WTC11 (cell line): ENCODE results near the gene FOXC2. TPM values are rescaled to one million over a fixed set of nuclear protein-coding genes. Genes with fewer than 3 reads are reported as not detected.

Source experiments
- ATAC-seq: fragments of 200-7000 bp; cut with Tn5 transposase; 2 replicates; pipeline ENCODE4 v1.10.0; 2021; ENCODE audit warnings: mild to moderate bottlenecking, moderate library complexity
- CTCF ChIA-PET: fragments of 300-600 bp; sonication (Branson Sonifier 250); formaldehyde crosslinking; loops from one replicate; lab custom pipeline; 2021; ENCODE audit warnings: antibody characterized with exemption; lab: Charles Lee
- POLR2A ChIA-PET: fragments of 350-600 bp; sonication (Branson Sonifier 250); formaldehyde crosslinking; loops from one replicate; lab custom pipeline; 2021; ENCODE audit warnings: antibody characterized with exemption; lab: Charles Lee
- DNase-seq: peaks from one replicate; pipeline ENCODE4 v3.0.0; 2021; ENCODE audit warnings: low spot score
- H3K27ac Mint-ChIP-seq: 2 replicates; pipeline ENCODE4 v1.8.0; 2021; ENCODE audit warnings: mixed read lengths
- H3K27me3 Mint-ChIP-seq: 2 replicates; pipeline ENCODE4 v1.8.0; 2021; ENCODE audit warnings: low read depth, mild to moderate bottlenecking, moderate library complexity, mixed read lengths
- H3K36me3 Mint-ChIP-seq: 2 replicates; pipeline ENCODE4 v1.8.0; 2021; ENCODE audit warnings: mixed read lengths
- H3K4me1 Mint-ChIP-seq: 2 replicates; pipeline ENCODE4 v1.8.0; 2022; ENCODE audit warnings: mixed read lengths
- H3K4me3 Mint-ChIP-seq: 2 replicates; pipeline ENCODE4 v1.8.0; 2021; ENCODE audit warnings: mild to moderate bottlenecking, moderate library complexity, mixed read lengths
- H3K9me3 Mint-ChIP-seq: 2 replicates; pipeline ENCODE4 v1.8.0; 2021; ENCODE audit warnings: mixed read lengths
- MYBL2 ChIP-seq: sonication (generic); formaldehyde crosslinking; IDR thresholded peaks from 2 replicates; pipeline ENCODE4 v1.8.1; 2023; ENCODE audit warnings: mild to moderate bottlenecking, moderate library complexity, missing genetic modification reagents
- NR1H2 ChIP-seq: sonication (generic); formaldehyde crosslinking; IDR thresholded peaks from 2 replicates; pipeline ENCODE4 v1.9.0; 2021; ENCODE audit warnings: mild to moderate bottlenecking, moderate library complexity, missing genetic modification reagents
- PREB ChIP-seq: sonication (generic); formaldehyde crosslinking; IDR thresholded peaks from 2 replicates; pipeline ENCODE4 v1.8.1; 2022; ENCODE audit warnings: mild to moderate bottlenecking, missing genetic modification reagents, moderate library complexity, borderline replicate concordance
- SMAD4 ChIP-seq: sonication (generic); formaldehyde crosslinking; IDR thresholded peaks from 2 replicates; pipeline ENCODE4 v1.8.0; 2022; ENCODE audit warnings: mild to moderate bottlenecking, missing genetic modification reagents
- ZNF121 ChIP-seq: sonication (generic); formaldehyde crosslinking; IDR thresholded peaks from 2 replicates; pipeline ENCODE4 v1.8.0; 2023; ENCODE audit warnings: missing genetic modification reagents
- ZNF425 ChIP-seq: fragments of 250-450 bp; sonication (Bioruptor Pico); conservative IDR thresholded peaks from 2 replicates; pipeline ENCODE4 v1.9.0; 2021; ENCODE audit warnings: mild to moderate bottlenecking
- total RNA-seq: library from RNA; stranded (reverse); gene quantifications from 3 replicates; pipeline ENCODE4 v1.2.3, GENCODE V29; 2021
- TF ChIP-seq, protein P1 (sequence below): fragments of 250-450 bp; sonication (Bioruptor Pico); IDR thresholded peaks from 2 replicates; pipeline ENCODE4 v1.9.0; 2021; ENCODE audit warnings: mild to moderate bottlenecking, borderline replicate concordance
- TF ChIP-seq, protein P2 (sequence below): sonication (generic); formaldehyde crosslinking; IDR thresholded peaks from 2 replicates; pipeline ENCODE4 v1.8.1; 2023; ENCODE audit warnings: mild to moderate bottlenecking, missing genetic modification reagents
- TF ChIP-seq, protein P3 (sequence below): fragments of 250-450 bp; sonication (Bioruptor Pico); IDR thresholded peaks from 2 replicates; pipeline ENCODE4 v1.9.0; 2021; ENCODE audit warnings: mild to moderate bottlenecking
- TF ChIP-seq, protein P4 (sequence below): sonication (generic); formaldehyde crosslinking; IDR thresholded peaks from 2 replicates; pipeline ENCODE4 v1.8.1; 2023; ENCODE audit warnings: mild to moderate bottlenecking, moderate library complexity, missing genetic modification reagents
- TF ChIP-seq, protein P5 (sequence below): sonication (generic); formaldehyde crosslinking; IDR thresholded peaks from 2 replicates; pipeline ENCODE4 v1.8.0; 2023; ENCODE audit warnings: missing genetic modification reagents

The FOXC2 gene
- total RNA-seq, 1 experiment from 2014 or later = 0.28 TPM

DNA sequence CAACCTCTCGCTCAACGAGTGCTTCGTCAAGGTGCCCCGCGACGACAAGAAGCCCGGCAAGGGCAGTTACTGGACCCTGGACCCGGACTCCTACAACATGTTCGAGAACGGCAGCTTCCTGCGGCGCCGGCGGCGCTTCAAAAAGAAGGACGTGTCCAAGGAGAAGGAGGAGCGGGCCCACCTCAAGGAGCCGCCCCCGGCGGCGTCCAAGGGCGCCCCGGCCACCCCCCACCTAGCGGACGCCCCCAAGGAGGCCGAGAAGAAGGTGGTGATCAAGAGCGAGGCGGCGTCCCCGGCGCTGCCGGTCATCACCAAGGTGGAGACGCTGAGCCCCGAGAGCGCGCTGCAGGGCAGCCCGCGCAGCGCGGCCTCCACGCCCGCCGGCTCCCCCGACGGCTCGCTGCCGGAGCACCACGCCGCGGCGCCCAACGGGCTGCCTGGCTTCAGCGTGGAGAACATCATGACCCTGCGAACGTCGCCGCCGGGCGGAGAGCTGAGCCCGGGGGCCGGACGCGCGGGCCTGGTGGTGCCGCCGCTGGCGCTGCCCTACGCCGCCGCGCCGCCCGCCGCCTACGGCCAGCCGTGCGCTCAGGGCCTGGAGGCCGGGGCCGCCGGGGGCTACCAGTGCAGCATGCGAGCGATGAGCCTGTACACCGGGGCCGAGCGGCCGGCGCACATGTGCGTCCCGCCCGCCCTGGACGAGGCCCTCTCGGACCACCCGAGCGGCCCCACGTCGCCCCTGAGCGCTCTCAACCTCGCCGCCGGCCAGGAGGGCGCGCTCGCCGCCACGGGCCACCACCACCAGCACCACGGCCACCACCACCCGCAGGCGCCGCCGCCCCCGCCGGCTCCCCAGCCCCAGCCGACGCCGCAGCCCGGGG is 1.3 kb downstream of the FOXC2 start (continued):
- TF ChIP-seq ZNF425 (CRISPR knock-in tag) (no peak), SMAD4 (no peak)
- TF ChIP-seq, protein P1, sequence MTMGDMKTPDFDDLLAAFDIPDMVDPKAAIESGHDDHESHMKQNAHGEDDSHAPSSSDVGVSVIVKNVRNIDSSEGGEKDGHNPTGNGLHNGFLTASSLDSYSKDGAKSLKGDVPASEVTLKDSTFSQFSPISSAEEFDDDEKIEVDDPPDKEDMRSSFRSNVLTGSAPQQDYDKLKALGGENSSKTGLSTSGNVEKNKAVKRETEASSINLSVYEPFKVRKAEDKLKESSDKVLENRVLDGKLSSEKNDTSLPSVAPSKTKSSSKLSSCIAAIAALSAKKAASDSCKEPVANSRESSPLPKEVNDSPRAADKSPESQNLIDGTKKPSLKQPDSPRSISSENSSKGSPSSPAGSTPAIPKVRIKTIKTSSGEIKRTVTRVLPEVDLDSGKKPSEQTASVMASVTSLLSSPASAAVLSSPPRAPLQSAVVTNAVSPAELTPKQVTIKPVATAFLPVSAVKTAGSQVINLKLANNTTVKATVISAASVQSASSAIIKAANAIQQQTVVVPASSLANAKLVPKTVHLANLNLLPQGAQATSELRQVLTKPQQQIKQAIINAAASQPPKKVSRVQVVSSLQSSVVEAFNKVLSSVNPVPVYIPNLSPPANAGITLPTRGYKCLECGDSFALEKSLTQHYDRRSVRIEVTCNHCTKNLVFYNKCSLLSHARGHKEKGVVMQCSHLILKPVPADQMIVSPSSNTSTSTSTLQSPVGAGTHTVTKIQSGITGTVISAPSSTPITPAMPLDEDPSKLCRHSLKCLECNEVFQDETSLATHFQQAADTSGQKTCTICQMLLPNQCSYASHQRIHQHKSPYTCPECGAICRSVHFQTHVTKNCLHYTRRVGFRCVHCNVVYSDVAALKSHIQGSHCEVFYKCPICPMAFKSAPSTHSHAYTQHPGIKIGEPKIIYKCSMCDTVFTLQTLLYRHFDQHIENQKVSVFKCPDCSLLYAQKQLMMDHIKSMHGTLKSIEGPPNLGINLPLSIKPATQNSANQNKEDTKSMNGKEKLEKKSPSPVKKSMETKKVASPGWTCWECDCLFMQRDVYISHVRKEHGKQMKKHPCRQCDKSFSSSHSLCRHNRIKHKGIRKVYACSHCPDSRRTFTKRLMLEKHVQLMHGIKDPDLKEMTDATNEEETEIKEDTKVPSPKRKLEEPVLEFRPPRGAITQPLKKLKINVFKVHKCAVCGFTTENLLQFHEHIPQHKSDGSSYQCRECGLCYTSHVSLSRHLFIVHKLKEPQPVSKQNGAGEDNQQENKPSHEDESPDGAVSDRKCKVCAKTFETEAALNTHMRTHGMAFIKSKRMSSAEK (CRISPR knock-in tag) = no peak
- TF ChIP-seq, protein P2, sequence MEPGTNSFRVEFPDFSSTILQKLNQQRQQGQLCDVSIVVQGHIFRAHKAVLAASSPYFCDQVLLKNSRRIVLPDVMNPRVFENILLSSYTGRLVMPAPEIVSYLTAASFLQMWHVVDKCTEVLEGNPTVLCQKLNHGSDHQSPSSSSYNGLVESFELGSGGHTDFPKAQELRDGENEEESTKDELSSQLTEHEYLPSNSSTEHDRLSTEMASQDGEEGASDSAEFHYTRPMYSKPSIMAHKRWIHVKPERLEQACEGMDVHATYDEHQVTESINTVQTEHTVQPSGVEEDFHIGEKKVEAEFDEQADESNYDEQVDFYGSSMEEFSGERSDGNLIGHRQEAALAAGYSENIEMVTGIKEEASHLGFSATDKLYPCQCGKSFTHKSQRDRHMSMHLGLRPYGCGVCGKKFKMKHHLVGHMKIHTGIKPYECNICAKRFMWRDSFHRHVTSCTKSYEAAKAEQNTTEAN = no peak

DNA sequence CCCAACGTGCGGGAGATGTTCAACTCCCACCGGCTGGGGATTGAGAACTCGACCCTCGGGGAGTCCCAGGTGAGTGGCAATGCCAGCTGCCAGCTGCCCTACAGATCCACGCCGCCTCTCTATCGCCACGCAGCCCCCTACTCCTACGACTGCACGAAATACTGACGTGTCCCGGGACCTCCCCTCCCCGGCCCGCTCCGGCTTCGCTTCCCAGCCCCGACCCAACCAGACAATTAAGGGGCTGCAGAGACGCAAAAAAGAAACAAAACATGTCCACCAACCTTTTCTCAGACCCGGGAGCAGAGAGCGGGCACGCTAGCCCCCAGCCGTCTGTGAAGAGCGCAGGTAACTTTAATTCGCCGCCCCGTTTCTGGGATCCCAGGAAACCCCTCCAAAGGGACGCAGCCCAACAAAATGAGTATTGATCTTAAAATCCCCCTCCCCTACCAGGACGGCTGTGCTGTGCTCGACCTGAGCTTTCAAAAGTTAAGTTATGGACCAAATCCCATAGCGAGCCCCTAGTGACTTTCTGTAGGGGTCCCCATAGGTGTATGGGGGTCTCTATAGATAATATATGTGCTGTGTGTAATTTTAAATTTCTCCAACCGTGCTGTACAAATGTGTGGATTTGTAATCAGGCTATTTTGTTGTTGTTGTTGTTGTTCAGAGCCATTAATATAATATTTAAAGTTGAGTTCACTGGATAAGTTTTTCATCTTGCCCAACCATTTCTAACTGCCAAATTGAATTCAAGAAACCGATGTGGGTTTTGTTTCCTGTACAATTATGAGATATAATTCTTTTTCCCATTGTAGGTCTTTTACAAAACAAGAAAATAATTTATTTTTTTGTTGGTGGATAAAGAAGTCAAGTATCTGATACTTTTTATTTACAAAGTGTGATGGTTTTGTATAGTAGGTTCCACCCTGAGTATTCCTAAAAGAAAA is 2.3 kb downstream of the FOXC2 start:
- Mint-ChIP-seq H3K36me3 (no peaks in the 10 kb centered on the region), H3K4me1 (peaks cover 58% of the 10 kb centered on the region), H3K9me3 (no peaks in the 10 kb centered on the region), H3K4me3 (peak overlapping the region; percentile 61), H3K27ac (no peak overlapping the region), H3K27me3 (peaks cover 94% of the 10 kb centered on the region)
- POLR2A ChIA-PET = no interaction called here
- ATAC-seq = no peak
- CTCF ChIA-PET = interaction anchor here (0.6 to 2.9 kb wide), 2 partner anchors 192 to 305 kb away, joined by 3 to 7 read pairs; no protein-coding TSS in a partner anchor
- no peak for DNase-seq
- no peak for TF ChIP-seq ZNF121
- TF ChIP-seq, protein P3, sequence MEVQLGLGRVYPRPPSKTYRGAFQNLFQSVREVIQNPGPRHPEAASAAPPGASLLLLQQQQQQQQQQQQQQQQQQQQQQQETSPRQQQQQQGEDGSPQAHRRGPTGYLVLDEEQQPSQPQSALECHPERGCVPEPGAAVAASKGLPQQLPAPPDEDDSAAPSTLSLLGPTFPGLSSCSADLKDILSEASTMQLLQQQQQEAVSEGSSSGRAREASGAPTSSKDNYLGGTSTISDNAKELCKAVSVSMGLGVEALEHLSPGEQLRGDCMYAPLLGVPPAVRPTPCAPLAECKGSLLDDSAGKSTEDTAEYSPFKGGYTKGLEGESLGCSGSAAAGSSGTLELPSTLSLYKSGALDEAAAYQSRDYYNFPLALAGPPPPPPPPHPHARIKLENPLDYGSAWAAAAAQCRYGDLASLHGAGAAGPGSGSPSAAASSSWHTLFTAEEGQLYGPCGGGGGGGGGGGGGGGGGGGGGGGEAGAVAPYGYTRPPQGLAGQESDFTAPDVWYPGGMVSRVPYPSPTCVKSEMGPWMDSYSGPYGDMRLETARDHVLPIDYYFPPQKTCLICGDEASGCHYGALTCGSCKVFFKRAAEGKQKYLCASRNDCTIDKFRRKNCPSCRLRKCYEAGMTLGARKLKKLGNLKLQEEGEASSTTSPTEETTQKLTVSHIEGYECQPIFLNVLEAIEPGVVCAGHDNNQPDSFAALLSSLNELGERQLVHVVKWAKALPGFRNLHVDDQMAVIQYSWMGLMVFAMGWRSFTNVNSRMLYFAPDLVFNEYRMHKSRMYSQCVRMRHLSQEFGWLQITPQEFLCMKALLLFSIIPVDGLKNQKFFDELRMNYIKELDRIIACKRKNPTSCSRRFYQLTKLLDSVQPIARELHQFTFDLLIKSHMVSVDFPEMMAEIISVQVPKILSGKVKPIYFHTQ (CRISPR knock-in tag) = no peak
- no peak for TF ChIP-seq PREB (CRISPR knock-in tag)
- no peak for TF ChIP-seq MYBL2 (CRISPR knock-in tag)
- no peak for TF ChIP-seq ZNF425 (CRISPR knock-in tag)
- TF ChIP-seq NR1H2 = no peak
- TF ChIP-seq, protein P4, sequence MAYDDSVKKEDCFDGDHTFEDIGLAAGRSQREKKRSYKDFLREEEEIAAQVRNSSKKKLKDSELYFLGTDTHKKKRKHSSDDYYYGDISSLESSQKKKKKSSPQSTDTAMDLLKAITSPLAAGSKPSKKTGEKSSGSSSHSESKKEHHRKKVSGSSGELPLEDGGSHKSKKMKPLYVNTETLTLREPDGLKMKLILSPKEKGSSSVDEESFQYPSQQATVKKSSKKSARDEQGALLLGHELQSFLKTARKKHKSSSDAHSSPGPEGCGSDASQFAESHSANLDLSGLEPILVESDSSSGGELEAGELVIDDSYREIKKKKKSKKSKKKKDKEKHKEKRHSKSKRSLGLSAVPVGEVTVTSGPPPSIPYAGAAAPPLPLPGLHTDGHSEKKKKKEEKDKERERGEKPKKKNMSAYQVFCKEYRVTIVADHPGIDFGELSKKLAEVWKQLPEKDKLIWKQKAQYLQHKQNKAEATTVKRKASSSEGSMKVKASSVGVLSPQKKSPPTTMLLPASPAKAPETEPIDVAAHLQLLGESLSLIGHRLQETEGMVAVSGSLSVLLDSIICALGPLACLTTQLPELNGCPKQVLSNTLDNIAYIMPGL (CRISPR knock-in tag) = no peak
- TF ChIP-seq, protein P5, sequence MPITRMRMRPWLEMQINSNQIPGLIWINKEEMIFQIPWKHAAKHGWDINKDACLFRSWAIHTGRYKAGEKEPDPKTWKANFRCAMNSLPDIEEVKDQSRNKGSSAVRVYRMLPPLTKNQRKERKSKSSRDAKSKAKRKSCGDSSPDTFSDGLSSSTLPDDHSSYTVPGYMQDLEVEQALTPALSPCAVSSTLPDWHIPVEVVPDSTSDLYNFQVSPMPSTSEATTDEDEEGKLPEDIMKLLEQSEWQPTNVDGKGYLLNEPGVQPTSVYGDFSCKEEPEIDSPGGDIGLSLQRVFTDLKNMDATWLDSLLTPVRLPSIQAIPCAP (CRISPR knock-in tag) = no peak
